Dedifferentiated amniotic fluid mesenchymal stem cell (primary cell): ENCODE data around the gene IGSF6.

Source experiments
- DNase-seq: peaks from one replicate; pipeline ENCODE4 v3.0.0-alpha.2; 2016; ENCODE audit errors: extremely low spot score

Gene IGSF6

GRCh38 chr16:21600031-21600773 is 52.2 kb downstream of the IGSF6 start:
- DNase-seq = peak; percentile 32

GRCh38 chr16:21599122-21600030 is 53.0 kb downstream of the IGSF6 start, which contains the start of gene METTL9:
TSS of gene METTL9 (plus strand) at chr16:21599577. CDS start at chr16:21599734, 157 bp downstream.
- DNase-seq = peak; percentile 88

- no peak for DNase-seq
These were observed 53.7 kb downstream of the IGSF6 start for GRCh38 chr16:21598701-21599121.

GRCh38 chr16:21598206-21598605 is 54.2 kb downstream of the IGSF6 start:
- DNase-seq = no peak

- DNase-seq = no peak
These were observed 54.8 kb downstream of the IGSF6 start for GRCh38 chr16:21597561-21598030.

- DNase-seq = no peak
These were observed 58.7 kb downstream of the IGSF6 start for GRCh38 chr16:21593530-21594289.

- no peak for DNase-seq
These were observed 60.2 kb downstream of the IGSF6 start for GRCh38 chr16:21592191-21592590.

GRCh38 chr16:21590796-21591195 is 61.6 kb downstream of the IGSF6 start:
- DNase-seq = peak; percentile 27

GRCh38 chr16:21590287-21590686 is 62.1 kb downstream of the IGSF6 start:
- DNase-seq = no peak

- no peak for DNase-seq
These were observed 62.9 kb downstream of the IGSF6 start for GRCh38 chr16:21589551-21589950.
